ENCODE data around the gene MAGEA10. TPM values are rescaled to one million over a fixed set of nuclear protein-coding genes. Genes with fewer than 3 reads are reported as not detected.

Gene MAGEA10
- total and polyA plus RNA-seq, 2 donors (not counting 1 experiment from before 2014, with no cell fraction given): not detected

GRCh38 chrX:152170621-152171020, 32.2 kb upstream of the MAGEA10 start:
- Histone ChIP-seq H3K27ac (ENCODE audit: low read length in 2 of 2) (no peak overlapping the region), H3K9me3 (ENCODE audit: control extremely low read depth in 1 of 3, control insufficient read depth in 2 of 3, insufficient read depth in 1 of 3, low read length in 2 of 3) (no peaks in the 10 kb centered on the region), H3K36me3 (replicated peaks in 1 of 2; ENCODE audit: control extremely low read depth in 1 of 2, control insufficient read depth in 1 of 2, extremely low read depth in 1 of 2, insufficient read depth in 2 of 2, low read length in 1 of 2) (no peaks in the 10 kb centered on the region), H3K9ac (ENCODE audit: low read length) (no peak overlapping the region), H3K4me3 (ENCODE audit: control extremely low read depth in 1 of 5, extremely low read depth in 1 of 5, insufficient read depth in 1 of 5, low read depth in 2 of 5, low read length in 4 of 5) (no peak overlapping the region), H4K20me1 (ENCODE audit: control insufficient read depth, insufficient read depth, low read length, poor library complexity, severe bottlenecking) (no peaks in the 10 kb centered on the region), H2AFZ (ENCODE audit: insufficient read depth, low read depth, low read length, poor library complexity, severe bottlenecking) (no peak overlapping the region), H3K27me3 (replicated peaks in 1 of 4; ENCODE audit: control extremely low read depth in 1 of 4, control insufficient read depth in 3 of 4, insufficient read depth in 4 of 4, low read length in 3 of 4) (no peaks in the 10 kb centered on the region), H3K79me2 (ENCODE audit: control insufficient read depth, insufficient read depth, low read length) (no peaks in the 10 kb centered on the region), H3K4me2 (replicated peaks; ENCODE audit: low read depth, low read length, poor library complexity, severe bottlenecking) (no peak overlapping the region), H3K4me1 (ENCODE audit: control insufficient read depth in 2 of 2, insufficient read depth in 2 of 2, low read length in 2 of 2) (no peaks in the 10 kb centered on the region)
- ATAC-seq (ENCODE audit: low read depth): no peak
- H3K27ac Mint-ChIP-seq: no peak overlapping the region
- CTCF ChIA-PET: no interaction called here
- no peaks in the 10 kb centered on the region for H3K4me1 Mint-ChIP-seq
- POLR2A ChIA-PET: no interaction called here
- no peak for DNase-seq
- 60% methylated on average over 1 of the region's 4 CpGs for WGBS (ENCODE audit: insufficient coverage)
- intact Hi-C loops (cut with micrococcal nuclease): no loop called here
- H3K27me3 Mint-ChIP-seq: no peaks in the 10 kb centered on the region
- H3K9me3 Mint-ChIP-seq (ENCODE audit: insufficient read depth): no peaks in the 10 kb centered on the region
- no peak for TF ChIP-seq EZH2 (IDR thresholded peaks at IDR 0.05; ENCODE audit: borderline replicate concordance, insufficient read depth, low read depth, low read length, poor library complexity, severe bottlenecking)
- TF ChIP-seq, protein P1, sequence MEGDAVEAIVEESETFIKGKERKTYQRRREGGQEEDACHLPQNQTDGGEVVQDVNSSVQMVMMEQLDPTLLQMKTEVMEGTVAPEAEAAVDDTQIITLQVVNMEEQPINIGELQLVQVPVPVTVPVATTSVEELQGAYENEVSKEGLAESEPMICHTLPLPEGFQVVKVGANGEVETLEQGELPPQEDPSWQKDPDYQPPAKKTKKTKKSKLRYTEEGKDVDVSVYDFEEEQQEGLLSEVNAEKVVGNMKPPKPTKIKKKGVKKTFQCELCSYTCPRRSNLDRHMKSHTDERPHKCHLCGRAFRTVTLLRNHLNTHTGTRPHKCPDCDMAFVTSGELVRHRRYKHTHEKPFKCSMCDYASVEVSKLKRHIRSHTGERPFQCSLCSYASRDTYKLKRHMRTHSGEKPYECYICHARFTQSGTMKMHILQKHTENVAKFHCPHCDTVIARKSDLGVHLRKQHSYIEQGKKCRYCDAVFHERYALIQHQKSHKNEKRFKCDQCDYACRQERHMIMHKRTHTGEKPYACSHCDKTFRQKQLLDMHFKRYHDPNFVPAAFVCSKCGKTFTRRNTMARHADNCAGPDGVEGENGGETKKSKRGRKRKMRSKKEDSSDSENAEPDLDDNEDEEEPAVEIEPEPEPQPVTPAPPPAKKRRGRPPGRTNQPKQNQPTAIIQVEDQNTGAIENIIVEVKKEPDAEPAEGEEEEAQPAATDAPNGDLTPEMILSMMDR (IDR thresholded peaks at IDR 0.05): no peak
- no peak overlapping the region for H3K4me3 Mint-ChIP-seq

GRCh38 chrX:152165033-152165743, 26.8 kb upstream of the MAGEA10 start:
- no peak overlapping the region for H3K4me2 ChIP-seq (replicated peaks; ENCODE audit: low read depth, low read length, poor library complexity, severe bottlenecking)
- H3K9me3 ChIP-seq (ENCODE audit: control extremely low read depth in 1 of 3, control insufficient read depth in 2 of 3, insufficient read depth in 1 of 3, low read length in 2 of 3): no peaks in the 10 kb centered on the region
- no peak overlapping the region for H3K27ac Mint-ChIP-seq
- intact Hi-C loops (cut with micrococcal nuclease): no loop called here
- no peaks in the 10 kb centered on the region for H4K20me1 ChIP-seq (ENCODE audit: control insufficient read depth, insufficient read depth, low read length, poor library complexity, severe bottlenecking)
- no peaks in the 10 kb centered on the region for H3K4me1 ChIP-seq (ENCODE audit: control insufficient read depth in 2 of 2, insufficient read depth in 2 of 2, low read length in 2 of 2)
- no peaks in the 10 kb centered on the region for H3K36me3 ChIP-seq (replicated peaks in 1 of 2; ENCODE audit: control extremely low read depth in 1 of 2, control insufficient read depth in 1 of 2, extremely low read depth in 1 of 2, insufficient read depth in 2 of 2, low read length in 1 of 2)
- WGBS (ENCODE audit: insufficient coverage): no CpG with 5 or more reads among the region's 2 CpGs
- ATAC-seq (ENCODE audit: low read depth) (no peak), DNase-seq (no peak)
- TF ChIP-seq EZH2 (IDR thresholded peaks at IDR 0.05; ENCODE audit: borderline replicate concordance, insufficient read depth, low read depth, low read length, poor library complexity, severe bottlenecking): no peak
- TF ChIP-seq, protein P1 (IDR thresholded peaks at IDR 0.05): no peak
- no peak overlapping the region for H2AFZ ChIP-seq (ENCODE audit: insufficient read depth, low read depth, low read length, poor library complexity, severe bottlenecking)
- H3K4me3 Mint-ChIP-seq: no peak overlapping the region
- H3K27me3 Mint-ChIP-seq: no peaks in the 10 kb centered on the region
- no peaks in the 10 kb centered on the region for H3K27me3 ChIP-seq (replicated peaks in 1 of 4; ENCODE audit: control extremely low read depth in 1 of 4, control insufficient read depth in 3 of 4, insufficient read depth in 4 of 4, low read length in 3 of 4)
- CTCF ChIA-PET: no interaction called here
- H3K9me3 Mint-ChIP-seq (ENCODE audit: insufficient read depth): no peaks in the 10 kb centered on the region
- H3K79me2 ChIP-seq (ENCODE audit: control insufficient read depth, insufficient read depth, low read length): no peaks in the 10 kb centered on the region
- H3K4me3 ChIP-seq (ENCODE audit: control extremely low read depth in 1 of 5, extremely low read depth in 1 of 5, insufficient read depth in 1 of 5, low read depth in 2 of 5, low read length in 4 of 5): no peak overlapping the region
- POLR2A ChIA-PET: no interaction called here
- H3K27ac ChIP-seq (ENCODE audit: low read length in 2 of 2): no peak overlapping the region
- H3K4me1 Mint-ChIP-seq: no peaks in the 10 kb centered on the region
- no peak overlapping the region for H3K9ac ChIP-seq (ENCODE audit: low read length)

Data from B cell (primary cell).